GM18520 (cell line): ENCODE measurements around the gene SEPTIN10.
"Not testable (repeated sequence)": the region's sequence is repeated elsewhere in the genome, so short reads cannot be mapped to it uniquely, and the experiment has no call there.

Experiments used
- ATAC-seq: cut with Tn5 transposase; IDR thresholded peaks from one replicate; pipeline ENCODE4 v1.9.1; 2021; ENCODE audit not compliant: unreplicated experiment

The SEPTIN10 gene

DNA sequence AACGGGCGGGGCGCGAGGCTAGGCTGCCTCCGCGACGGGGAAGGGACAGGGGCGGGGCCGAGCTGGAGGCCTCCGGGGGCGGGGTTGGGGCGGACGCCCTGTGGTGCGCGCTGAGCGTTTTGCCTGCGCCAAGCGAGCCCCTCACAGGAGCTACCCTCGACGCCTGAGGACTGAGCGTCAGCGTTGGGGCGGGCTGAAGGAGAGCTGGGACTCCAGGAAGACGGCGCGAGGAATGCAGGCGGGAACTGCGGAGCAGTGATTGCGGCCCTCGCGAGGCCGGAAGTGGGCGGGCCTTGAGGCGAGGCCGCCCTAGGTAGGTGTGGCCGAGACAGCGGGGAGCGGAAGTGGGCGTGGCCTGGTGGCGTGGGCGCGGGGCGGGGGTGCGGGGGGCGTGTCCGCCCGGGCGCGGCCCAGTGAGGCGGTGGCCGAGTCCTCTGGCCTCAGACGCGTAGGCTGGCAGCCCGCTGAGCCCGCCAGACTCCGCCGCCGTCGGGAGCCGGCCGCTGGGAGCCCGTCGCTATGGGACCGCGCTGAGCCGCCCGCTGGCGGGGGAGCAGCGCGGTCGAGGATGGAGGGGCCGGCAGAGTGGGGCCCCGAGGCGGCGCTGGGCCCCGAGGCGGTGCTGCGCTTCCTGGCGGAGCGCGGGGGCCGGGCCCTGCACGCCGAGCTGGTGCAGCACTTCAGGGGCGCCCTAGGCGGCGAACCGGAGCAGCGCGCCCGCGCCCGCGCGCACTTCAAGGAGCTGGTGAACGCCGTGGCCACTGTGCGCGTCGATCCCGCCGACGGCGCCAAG, at the start of gene SEPTIN10, which contains the start of gene SOWAHC:
TSS of gene SEPTIN10 (minus strand) at position 45 of the 793 bp plus-strand sequence. CDS start 139 bp downstream, outside the sequence.
TSS of gene SOWAHC (plus strand) at position 443 of the 793 bp plus-strand sequence. CDS start at position 569, 126 bp downstream.
- no peak for ATAC-seq

DNA sequence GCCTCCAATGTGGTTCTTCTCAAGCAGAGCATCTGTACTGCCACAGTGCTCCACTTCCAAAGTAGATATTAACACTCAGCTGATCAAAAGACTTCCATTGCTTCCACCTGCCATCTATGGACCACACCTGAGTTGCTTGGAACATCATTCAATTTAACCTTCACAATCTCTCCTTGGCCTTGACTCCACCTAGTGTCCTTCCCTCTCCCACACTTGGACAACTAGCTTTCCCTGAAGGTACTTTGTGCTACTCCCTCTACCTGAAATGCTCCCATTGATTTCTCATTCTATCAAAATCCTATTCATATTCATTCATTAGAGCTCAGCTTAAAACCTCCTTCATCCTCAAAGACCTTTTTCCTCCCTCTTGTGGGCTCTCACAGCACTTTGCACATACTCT, 49.1 kb upstream of the SEPTIN10 start:
- no peak for ATAC-seq

DNA sequence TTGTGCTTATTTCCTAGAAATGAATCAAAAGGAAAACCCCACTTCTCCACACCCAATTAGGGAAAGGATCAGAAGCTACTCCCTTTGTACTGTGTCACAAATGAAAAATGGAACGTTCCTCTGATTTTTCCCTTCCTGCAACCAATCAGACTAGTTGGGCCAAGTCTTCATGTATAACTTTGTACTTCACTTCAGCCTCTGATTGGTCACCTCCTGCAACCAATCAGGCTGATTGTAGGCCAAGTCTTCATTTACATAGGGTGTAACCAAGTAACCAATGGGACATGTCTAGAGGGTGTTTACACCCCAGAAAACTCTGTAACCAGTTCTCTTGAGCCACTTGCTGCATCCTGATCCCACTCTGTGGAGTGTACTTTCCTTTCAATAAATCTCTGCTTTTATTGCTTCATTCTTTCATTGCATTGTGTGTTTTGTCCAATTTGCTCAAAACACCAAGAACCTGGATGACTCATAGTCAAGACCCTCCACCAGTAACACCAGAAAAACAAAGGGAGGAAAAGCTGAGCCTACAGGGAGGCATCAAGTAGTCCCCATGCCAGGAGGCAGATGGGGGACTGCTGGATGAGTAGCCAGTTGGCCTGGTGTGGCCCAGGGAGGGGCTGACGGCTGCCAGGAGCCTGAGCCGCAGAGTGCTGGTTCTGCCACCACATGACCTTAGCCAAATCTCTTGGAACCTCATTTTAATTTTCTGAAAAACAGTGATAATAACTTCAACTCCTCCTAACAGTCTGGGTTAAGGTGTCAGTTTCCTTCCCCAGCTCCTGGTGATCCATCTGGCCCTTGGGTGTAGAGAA, 46.5 kb upstream of the SEPTIN10 start:
- no peak for ATAC-seq

DNA sequence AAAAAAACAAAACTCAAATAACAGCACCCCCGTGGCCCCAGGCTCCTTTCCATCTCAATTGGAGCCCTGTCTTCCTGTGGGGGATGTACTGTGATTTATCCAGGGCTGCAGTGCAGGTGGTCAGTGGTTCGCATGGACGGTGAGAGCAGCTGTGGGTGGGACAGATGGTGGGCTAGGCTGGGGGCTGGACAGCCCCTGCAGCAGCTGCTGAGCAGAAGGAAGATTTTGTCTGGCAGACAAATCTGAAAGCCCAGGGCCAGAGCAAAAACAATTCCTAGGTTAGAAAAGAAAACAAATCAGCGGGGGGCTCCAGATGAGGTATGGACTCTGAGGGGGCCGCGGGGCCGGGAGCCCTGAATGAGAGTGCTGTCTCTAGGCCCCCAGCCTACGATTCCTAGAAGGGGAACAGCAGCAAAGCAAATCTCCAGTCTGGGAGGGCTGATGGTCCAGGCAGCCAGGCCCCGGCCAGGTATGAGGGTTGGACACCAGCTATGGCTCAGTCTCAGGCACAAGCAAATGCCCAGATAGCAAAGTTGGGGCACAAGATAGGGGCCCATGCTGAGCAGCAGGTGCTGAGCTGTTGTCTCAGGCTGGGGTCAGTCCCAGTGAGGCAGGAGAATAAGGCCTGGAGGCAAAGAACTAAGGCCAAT, 45.8 kb upstream of the SEPTIN10 start:
- no peak for ATAC-seq

DNA sequence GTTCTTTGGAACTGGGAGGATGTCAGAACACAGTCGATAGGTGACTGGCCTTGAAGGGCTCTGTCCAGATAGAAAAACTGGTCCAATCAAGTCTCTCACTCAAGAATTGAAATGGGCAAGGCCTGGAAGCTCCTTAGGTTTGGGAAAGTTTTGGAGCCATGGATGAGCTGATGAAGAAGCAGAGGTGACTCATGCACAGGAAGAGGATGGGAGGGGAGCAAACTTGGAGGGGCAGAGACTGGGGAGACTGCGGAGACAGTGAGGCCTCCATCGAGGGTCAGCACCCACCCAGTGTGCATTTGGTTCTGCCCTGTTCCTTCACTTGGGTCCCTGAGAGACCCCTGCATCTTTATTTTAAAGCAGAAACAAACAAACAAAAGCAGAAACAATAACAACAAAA, 41.5 kb upstream of the SEPTIN10 start:
- no peak for ATAC-seq

DNA sequence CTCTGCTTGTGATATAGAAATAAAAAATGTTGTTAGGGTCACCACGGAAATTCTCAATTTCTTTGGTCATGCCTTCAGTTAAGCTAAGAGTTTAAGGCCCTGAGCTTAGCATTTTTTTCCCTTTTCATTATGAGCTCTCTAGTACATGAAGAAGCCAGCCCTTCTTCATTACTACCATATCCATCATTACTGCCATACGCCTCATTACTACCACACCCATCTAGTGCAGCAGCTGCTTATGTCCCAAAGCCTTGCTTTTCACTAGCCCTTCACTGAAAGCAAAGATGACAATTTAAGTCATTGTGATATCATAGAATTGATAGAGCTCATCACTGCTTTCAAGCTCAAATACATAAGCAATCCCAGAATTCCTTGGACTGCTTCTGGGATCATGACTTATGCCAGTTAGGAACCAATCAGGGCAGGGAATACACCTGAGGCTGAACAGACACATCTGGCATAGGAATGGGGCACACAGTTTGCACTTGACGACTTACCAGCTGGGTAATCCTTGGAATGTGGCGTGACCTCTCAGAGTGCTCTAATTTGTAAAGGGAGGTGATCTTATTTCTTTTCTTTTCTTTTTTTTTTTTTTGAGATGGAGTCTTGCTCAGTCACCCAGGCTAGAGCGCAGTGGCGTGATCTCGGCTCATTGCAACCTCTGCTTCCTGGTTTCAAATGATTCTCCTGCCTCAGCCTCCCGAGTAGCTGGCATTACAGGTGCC, 40.7 kb upstream of the SEPTIN10 start:
- ATAC-seq: no peak

DNA sequence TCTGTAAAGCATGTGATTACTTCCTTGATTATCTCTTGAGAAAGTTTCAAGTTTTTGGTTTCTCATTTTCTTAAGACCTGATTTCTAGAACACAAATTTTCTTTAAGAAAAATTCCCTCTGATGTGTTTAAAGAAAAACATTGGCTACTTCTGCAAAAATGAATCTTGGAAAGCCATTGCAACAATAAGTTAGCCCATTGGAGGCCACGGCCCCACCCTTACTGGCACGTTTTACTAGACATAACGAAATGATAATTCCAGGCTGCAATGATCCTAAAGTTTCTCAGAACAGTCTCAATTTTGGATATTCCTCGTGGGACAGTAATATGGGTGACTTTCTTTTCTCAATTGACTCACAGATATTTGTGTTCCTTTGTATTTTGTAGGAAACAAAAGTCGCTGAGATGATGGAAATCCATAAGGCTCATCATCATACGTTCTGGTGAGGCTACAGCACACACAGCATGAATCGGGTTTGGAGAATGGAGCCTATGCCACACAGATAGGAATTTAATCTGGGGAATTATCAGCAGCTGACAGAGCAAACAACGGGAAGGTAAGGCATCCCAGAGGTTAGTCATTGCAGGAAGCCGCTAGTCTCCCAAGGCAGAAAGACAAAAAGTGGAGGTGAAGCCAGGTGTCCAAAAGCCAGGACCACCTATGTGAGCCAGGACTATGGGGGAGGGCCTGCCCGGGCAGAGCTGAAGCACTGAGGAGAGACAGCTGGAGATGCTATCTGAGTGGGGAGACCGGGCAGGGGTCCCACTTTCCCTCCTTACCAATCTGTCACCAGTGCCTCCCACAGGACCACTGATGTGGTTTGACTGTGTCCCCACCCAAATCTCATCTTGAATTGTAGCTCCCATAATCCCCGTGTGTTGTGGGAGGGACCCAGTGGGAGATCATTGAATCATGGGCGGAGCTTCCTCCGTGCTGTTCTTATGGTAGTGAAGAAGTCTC, 36.2 kb upstream of the SEPTIN10 start:
- ATAC-seq: no peak

DNA sequence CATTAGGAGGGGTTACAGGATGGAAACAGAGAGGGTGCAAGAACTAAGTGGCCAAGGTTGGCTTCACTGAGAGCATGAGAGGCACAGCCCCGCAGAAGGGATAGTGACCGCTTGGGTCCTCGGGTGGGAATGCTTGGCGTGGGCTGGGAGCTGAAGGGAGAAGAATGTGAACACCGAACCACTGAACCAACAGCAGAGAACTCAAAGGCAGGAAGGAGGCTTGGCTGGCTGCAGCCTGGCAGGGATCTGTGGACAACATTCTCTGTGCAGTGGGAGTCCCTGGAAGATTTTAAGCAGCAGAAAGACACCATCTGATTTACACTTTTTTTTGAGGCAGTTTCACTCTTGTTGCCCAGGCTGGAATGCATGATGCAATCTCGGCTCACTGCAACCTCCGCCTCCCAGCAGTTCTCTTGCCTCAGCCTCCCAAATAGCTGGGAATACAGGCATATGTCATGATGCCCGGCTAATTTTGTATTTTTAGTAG, 34.3 kb upstream of the SEPTIN10 start:
- ATAC-seq: no peak

DNA sequence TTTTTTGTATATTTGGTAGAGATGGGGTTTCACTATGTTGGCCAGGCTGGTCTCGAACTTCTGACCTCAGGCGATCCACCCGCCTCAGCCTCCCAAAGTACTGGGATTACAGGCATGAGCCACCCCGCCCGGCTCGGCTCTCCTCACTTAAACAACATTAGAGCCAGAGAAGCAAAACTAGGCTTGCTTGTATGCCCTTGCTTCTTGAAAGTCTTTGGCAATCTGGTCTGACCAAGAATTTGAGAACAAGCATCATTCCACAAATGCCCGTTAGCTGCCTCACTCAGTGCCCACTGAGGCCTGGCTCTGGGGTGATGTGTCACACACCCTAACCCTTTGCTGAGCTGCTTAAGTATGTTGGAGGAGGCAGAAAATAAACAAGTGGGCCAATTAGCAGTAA, 33.9 kb upstream of the SEPTIN10 start:
- ATAC-seq: no peak

DNA sequence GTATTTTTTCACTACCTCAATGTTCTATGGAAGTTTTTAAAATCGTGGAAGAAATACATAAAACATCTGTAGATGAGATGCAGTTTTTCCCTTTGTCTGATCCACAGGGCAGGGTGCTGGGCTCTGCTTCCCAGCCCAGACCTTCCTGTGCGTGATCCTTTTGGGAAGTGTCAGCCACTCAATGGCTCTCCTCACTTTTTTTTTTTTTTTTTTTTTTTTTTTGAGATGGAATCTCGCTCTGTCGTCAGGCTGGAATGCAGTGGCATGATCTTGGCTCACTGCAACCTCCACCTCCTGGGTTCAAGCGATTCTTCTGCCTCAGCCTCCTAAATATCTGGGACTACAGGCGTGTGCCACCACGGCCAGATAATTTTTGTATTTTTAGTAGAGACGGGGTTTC, 33.2 kb upstream of the SEPTIN10 start:
- no peak for ATAC-seq

DNA sequence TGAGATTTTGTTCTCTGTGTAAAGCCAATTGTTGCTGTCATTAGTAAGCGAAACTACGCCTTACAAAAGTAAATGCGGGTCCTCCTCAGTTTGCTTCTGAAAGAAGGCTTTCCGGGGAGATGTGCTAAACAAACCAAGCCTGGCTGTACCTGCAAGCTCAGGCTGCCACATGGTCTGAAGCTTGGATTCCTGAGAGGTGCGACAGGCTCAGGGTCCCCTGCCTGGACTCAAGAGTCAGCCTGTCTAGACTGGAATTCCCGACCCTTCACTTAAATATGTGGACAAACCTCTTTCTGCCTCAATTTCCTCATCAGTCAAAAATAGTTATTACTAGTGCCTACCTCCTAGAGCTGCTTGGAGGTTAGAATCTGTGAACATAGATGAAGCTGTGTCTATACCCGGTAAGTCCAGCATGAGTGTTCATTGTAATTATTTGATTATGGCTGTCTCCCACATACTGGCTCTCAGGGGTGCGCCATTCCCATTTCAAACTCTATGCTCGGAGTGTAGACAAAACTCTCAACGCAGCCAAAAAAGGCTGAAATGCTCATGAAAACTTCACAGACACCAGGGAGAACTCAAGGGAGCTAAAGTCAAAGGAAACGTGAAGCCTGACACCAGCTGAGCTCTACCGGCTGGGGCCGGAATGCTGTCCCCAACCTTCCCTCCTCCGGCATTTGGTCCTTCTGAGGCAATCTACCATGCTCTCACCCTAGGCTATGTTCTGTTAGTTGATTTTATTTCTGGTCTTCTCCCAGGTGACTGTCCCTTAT, 31.8 kb upstream of the SEPTIN10 start:
- ATAC-seq: no peak

DNA sequence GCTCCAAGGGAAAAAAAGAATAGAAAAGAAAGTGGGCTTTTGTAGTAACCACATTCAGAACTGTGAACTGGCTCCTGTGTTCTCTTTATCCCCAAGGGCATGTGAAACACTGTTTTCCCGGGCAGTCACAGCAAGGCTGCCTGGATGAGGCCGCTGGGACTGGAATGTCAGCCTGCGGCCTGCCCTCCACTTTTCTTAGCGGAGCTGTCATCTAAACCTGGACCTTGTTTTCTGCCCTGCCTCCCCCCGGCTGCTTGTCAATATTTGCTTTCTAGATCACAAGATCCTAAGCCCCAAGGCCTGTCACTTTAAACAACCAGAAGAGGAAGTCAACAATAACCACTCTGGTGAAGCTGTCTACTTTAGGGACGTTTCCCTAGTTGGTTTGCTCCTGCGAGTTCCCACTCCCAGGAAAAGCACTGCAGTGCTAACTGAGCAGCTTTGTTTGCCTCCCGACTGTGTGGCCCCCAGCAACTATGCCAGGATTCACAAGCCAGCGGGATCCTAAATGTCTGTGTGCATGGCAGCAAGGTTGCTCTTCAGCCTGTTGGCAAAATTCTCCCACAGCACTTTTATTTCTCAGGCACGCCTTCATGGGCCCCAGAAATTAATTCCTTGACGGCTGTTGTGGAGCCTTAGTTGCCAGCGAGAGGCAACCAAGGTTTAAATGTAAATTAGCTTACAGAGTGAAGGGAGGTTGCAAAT, 31.0 kb upstream of the SEPTIN10 start:
- ATAC-seq: no peak

DNA sequence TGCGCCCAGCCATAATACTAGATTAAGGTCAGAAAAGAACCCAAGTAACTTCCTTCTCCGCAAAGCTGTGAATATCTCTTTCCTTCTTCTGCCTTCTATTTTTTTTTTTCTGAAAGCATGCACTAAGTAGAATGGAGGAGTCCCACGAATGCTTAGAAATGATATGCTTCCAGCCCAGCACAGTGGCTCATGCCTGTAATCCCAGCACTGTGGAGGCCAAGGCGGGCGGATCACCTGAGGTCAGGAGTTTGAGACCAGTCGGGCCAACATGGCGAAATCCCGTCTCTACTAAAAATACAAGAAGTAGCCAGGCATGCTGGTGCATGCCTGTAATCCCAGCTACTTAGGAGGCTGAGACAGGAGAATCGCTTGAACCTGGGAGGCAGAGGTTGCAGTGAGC, 26.2 kb upstream of the SEPTIN10 start:
- ATAC-seq: not testable (repeated sequence)

DNA sequence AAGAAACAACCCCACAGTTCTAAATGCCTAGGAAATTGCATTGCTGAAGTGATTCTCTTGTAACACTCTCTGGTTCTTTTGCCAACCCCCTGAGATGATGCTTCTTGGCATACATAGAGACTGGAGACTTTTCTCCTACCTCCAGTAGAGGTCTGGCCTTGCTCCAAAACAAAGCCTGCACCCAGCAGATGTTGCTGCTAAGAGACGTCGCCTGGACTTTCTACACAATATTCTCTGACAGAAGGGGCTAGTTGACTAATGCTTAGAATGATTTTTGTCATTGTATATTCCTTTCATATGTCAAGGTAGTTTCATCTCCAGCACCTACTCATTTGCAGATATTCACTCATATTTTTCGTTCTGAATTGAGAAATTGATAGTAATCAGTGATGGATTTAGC, 25.0 kb upstream of the SEPTIN10 start:
- no peak for ATAC-seq

DNA sequence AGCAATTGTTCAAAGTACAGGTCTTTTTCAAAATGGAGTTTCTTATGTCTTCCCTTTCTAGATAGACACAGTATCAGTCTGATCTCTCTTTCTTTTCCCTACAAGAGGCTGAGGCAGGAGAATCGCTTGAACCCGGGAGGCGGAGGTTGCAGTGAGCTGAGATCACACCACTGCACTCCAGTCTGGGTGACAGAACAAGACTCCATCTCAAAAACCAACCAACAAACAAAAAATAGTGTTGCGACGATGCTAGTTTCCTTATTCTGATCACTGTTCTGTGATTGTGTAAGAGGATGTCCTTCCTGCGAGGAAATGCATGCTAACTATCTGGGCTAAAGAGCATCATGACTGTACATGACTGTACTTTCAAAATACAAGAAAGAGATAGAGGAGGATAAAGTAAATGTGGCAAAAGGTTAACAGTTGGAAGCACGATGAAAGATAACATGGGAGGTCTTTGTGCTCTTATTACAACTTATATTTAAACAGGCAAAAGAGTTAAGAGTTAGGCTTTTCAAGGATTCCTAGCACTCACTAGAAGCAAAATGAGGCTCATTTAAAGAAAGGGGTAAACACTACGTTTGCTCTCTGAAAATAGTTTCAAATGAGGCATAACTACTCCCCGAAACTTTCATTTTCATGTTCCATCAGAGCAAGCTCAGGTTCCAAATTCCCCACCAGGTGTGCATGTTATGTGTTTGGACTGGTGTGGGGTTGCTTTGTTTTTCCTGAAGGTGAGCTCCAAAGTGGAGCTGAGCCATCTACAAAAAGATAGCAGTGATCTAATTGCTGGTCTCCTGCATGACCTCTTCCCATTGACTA, 24.2 kb upstream of the SEPTIN10 start:
- peak; percentile 60 for ATAC-seq

DNA sequence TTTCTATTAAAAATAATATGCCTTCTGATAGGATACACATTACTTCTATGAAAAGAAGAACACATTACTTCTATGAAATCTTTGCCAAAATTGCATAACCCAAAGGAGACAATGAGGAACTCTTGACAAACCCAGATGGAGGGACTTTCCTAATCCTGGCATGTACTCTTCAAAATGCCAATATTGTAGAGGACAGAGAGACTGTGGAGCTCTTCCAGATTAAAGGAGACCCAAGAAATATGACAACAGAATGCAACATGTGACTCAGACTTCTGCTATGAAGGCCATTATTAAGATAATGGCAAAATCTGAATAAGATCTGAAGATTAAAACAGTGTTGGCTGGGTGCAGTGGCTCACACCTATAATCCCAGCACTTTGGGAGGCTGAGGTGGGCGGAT, 22.6 kb upstream of the SEPTIN10 start:
- no peak for ATAC-seq
